Keratinocyte (primary cell): ENCODE results near the gene CPLANE2.

ENCODE experiments used
- EZH2 ChIP-seq: IDR thresholded peaks from one replicate; pipeline ENCODE4 v1.6.1; 2012; ENCODE audit warnings: inconsistent platforms, mild to moderate bottlenecking, low read length, moderate library complexity
- TF ChIP-seq, protein P1 (sequence below), 3 experiments: IDR thresholded peaks in 1 of 3; conservative IDR thresholded peaks in 1 of 3; optimal IDR thresholded peaks in 1 of 3; 2 replicates in 2 of 3; 3 replicates in 1 of 3; pipeline versions ENCODE3 to v1.5.1; 2011; ENCODE audit warnings: low read length in 3 of 3, mild to moderate bottlenecking in 3 of 3, moderate library complexity in 2 of 3, control low read depth in 1 of 3, inconsistent platforms in 1 of 3; ENCODE audit not compliant: insufficient read depth in 2 of 3; ENCODE audit errors: extremely low read depth in 1 of 3

DNA sequence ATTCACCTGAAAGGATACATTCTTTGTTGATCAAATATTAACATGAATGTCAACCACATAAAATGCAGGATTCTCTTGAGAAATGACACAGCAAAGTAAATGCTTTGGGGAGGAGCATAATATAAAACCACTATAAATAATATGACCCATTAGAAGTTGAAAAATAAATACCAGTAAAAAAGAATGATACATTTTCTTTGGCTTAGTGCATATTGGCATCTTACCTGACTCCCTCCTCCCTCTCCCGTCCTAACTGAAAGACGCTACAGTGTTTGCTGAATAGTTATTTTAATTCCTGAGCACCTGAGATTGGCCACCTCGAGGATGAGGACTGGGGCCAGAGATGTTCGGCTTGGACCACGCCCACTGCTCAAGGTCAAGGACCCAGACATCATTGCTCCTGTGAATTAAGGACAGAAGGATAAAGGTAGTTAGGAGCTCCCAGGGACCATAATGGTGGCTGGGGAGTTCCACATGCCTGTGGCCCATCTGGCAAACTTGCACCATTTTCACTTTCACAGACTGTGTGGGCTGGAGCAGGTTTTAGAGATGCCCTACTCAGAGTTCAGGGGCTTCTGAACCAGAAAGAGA is 16.4 kb upstream of the CPLANE2 start:
- TF ChIP-seq, protein P1, sequence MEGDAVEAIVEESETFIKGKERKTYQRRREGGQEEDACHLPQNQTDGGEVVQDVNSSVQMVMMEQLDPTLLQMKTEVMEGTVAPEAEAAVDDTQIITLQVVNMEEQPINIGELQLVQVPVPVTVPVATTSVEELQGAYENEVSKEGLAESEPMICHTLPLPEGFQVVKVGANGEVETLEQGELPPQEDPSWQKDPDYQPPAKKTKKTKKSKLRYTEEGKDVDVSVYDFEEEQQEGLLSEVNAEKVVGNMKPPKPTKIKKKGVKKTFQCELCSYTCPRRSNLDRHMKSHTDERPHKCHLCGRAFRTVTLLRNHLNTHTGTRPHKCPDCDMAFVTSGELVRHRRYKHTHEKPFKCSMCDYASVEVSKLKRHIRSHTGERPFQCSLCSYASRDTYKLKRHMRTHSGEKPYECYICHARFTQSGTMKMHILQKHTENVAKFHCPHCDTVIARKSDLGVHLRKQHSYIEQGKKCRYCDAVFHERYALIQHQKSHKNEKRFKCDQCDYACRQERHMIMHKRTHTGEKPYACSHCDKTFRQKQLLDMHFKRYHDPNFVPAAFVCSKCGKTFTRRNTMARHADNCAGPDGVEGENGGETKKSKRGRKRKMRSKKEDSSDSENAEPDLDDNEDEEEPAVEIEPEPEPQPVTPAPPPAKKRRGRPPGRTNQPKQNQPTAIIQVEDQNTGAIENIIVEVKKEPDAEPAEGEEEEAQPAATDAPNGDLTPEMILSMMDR (optimal IDR thresholded peaks at IDR 0.05 in 1 of 3, IDR thresholded peaks at IDR 0.05 in 1 of 3, conservative IDR thresholded peaks at IDR 0.05 in 1 of 3; ENCODE audit: extremely low read depth in 1 of 3, insufficient read depth in 2 of 3, low read length in 3 of 3): no peak
- TF ChIP-seq EZH2: no peak
